K562 treated with DMSO at 1 percent for 4 hours (cell line): ENCODE data around the gene CDK15. TPM values are rescaled to one million over a fixed set of nuclear protein-coding genes. Genes with fewer than 3 reads are reported as not detected.

Source experiments
- total RNA-seq: library from RNA; unstranded; fragments of 300-600 nt; gene quantifications from 2 replicates; pipeline ENCODE4 v1.2.3, GENCODE V29; 2022; ENCODE audit not compliant: insufficient read depth

CDK15 gene
- total RNA-seq: 0.16 TPM in 1 of 2 replicates, not detected in the other

GRCh38 chr2:201806442-201807170 is at the start of gene CDK15:
TSS of gene CDK15 (plus strand) at chr2:201806537. CDS start at chr2:201806665, 128 bp downstream.

GRCh38 chr2:201780674-201781493 is 25.5 kb upstream of the CDK15 start, which contains the start of gene ALS2:
TSS of gene ALS2 (minus strand) at chr2:201780933. CDS start at chr2:201768885, 12,048 bp downstream.

Other genes with a start within 250 kb of the CDK15 start
- gene TMEM237, start 163.0 kb upstream of the CDK15 start, total RNA-seq: 5.2 and 5.9 TPM in 2 replicates
- gene MPP4, start 107.9 kb upstream of the CDK15 start, total RNA-seq: not detected in 2 replicates
- gene ALS2, start 25.6 kb upstream of the CDK15 start, total RNA-seq: 9.8 and 10.5 TPM in 2 replicates
- 6.6 and 7.4 TPM in 2 replicates for gene FZD7, start 227.3 kb downstream of the CDK15 start, total RNA-seq